Non-pigmented ciliary epithelial cell (primary cell): ENCODE measurements around the gene ZNF764.

Experiments used
- DNase-seq: peaks from one replicate; pipeline ENCODE4 v3.0.0-alpha.2; 2010; ENCODE audit warnings: low read depth

Gene ZNF764

GRCh38 chr16:30570636-30571444 is 12.7 kb upstream of the ZNF764 start:
- no peak for DNase-seq

DNA sequence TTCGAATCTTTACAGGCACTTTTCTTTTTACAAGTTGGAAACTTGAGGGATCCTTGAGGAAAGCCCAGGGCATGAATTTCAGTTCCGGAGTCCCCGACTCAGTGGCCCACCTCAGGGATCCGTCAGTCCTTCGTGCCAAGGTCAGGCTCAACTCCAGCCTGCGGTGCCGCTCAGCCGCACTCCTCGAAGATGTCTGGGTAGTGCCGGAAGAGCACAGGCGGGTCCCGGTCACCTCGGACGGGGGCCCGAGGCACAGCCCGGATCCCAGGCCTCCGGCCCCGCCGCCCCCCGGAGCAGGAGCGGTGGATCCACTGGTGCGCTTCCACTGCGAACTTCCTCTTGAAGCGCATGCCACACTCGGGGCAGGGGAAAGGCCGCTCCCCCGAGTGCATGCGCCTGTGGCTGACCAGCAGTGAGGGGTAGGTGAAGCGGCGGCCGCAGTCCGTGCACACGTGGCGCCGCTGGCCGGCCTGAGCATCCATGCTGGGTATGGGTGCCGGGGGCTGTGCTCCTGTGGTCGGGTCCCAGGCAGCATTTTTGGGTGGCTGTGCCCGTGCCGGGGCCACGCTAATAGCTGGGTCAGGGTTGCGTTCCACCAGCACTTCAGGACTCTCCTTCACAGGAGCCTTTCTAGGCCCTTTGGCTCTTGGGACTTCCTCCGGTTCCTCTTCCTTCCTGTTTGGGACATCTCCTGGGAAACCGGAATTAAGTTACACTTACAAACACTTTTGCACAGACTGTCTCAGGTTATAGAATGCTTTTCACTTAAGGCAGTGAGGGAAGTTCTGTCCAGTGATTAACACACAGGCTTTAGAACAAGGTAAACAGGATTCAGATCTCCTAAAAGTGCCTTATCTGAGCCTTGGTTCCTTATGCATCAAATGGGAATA is 11.8 kb upstream of the ZNF764 start:
- DNase-seq, result no peak

GRCh38 chr16:30569281-30569680 is 11.1 kb upstream of the ZNF764 start:
- DNase-seq, result no peak

DNA sequence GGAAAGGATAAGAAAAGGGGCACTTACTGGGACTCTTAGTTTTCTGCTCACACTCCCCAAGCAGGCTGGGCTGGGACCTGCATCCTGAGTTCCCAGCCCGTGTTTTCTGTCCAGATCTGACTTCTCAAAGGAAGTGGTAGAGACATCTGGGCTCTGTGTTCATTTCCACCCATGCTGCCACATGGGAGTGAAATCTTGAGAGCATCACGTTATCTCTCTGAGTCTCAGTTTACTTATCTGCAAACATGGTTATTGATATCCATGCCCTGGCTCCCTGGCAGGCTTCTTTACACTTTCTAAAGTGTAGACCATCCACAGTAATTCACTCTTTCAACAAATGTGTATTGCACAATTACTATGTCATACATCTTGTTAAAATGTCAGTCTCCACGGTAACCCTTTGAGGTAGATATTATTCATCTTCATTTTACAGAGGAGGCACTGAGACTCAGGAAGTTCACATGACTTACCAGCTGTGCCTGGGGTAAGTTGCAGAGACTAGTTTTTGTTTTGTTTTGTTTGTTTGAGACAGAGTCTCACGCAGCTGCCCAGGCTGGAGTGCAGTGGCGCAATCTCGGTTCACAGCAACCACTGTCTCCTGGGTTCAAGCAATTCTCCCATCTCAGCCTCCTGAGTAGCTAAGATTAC is 9.9 kb upstream of the ZNF764 start:
- no peak for DNase-seq

GRCh38 chr16:30567160-30567990 is 9.2 kb upstream of the ZNF764 start:
- no peak for DNase-seq

- no peak for DNase-seq
Observed at GRCh38 chr16:30566531-30566930, 8.4 kb upstream of the ZNF764 start.

- DNase-seq, result no peak
Observed at GRCh38 chr16:30565984-30566383, 7.8 kb upstream of the ZNF764 start.

DNA sequence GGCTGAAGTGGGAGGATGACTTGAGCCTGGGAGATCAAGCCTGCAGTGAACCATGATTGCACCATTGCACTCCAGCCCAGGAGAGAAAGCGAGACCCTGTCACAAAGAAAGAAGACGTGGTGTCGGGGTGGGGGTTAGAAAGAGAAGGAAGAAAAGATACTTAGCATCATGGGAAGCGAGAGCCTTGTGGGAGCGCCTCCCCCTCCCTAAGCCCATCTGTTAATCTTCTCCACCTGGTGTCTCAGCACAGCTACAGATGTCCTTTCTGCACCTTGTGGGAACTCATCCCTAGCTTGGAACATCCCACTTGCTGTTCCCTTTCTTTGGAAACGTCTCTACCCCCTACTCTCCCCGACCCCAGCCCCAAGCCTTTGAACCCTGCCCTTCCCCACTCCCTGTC is 7.4 kb upstream of the ZNF764 start:
- DNase-seq, result no peak

DNA sequence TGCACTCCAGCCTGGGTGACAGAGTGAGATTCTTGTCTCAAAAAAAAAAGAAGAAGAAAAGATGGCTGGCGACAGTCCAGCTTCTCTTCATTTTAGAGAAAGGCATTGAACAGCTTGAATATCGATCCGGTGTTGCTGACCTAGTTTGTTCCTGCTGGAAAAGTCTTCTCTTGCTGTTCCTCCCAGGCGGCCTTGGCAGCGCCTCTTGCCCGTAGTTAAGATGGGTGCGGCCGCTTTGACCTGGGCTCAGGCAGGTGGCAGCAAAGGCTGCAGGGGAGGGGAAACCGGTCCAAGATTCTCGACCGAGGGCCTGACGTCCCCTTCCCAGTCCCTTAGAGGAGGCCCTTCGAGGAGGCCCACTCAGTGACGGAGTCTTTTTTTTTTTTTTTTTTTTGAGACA is 3.8 kb upstream of the ZNF764 start:
- no peak for DNase-seq

DNA sequence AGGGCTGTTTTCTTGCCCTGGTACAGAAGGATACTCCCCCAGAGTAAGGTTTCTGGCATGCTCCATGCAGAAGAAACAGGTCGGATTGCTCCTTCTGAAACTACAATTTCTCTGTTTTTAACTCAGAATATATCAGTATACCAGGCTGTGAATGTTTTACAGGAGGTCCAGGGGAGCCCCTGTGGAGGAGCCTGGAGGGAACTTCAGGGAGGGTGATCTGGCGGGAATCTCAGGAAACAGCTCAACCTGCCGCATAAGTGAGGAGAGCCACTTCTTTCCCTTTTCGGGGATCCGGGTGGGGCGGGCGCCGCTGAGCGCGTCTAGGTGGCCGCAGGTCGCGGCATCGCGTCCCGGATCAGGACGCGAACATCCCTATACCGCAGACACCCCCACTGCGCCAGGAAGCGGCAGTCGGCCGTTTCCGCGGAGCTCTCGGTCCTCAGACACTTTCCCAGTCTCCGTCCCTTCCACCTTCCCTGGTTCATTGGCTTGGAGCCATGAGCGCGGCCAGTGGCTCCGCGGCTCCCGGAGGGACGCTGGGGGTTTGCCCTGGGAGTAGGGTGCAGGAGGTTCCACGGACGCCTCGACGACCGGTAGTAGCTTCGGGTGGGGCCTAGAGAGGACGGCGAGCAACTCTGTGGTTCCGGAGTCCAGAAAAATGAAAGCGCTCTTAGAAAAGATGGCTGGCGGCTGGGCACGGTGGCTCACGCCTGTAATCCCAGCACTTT is 3.1 kb upstream of the ZNF764 start:
- no peak for DNase-seq

GRCh38 chr16:30559690-30560089 is 1.5 kb upstream of the ZNF764 start:
- no peak for DNase-seq

DNA sequence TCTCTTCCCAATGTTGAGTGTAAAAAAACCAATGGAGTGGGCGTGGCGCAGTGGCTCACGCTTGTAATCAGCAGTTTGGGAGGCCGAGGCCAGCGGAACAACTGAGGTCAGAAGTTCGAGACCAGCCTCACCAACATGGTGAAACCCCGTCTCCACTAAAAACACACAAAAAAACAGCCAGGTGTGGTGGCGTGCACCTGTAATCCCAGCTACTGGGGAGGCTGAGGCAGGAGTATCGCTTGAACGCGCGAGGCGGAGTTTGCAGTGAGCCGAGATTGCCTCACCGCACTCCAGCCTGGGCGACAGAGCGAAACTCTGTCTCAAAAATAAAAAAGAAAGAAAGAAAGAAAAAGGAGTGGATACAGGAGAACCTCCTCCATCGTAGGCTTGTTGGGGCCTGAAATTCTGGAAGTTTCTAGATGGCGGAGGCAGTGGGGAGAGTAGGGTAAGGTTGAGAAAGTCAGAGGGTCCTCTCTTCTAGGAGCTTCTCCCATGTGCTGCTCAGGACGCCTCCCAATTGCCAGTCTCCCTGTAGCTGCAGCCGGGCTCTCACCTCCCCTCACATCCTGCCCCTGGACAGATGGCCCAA is 709 bp upstream of the ZNF764 start:
- no peak for DNase-seq

GRCh38 chr16:30557707-30557956 is 542 bp downstream of the ZNF764 start:
- no peak for DNase-seq

GRCh38 chr16:30556125-30556473 is 2.1 kb downstream of the ZNF764 start:
- no peak for DNase-seq

DNA sequence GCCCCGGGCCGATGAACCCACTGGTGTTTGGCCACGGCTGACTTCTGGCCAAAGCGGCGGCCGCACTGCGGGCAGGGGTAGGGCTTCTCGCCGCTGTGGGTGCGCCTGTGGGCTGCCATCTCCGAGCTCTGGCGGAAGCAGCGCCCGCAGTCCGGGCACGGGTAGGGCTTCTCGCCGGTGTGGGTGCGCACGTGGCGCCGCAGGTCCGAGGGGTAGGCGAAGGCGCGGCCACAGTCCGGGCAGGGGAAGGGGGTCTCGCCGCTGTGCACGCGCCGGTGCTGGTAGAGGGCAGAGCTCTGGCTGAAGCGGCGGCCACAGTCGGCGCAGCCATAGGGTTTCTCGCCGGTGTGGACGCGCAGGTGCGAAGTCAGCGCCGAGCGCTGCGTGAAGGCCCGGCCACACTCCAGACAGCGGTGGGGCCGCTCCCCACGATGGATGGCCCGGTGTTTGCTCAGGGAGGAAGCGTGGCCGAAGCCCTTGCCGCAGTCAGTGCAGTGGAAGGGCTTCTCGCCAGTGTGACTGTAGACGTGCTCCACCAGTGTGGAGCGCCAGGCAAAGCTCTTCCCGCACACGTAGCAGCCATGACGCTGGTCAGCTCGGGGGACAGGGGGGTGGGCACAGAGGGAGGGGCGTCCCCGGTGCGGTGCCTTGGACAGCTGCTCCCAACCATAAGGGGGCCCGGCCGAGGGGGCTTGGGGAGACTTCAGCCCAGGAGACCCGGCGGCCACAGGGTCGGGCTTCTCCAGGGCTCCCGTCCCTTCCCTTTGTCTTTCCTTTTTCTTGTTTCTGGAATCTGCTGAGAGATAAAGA is 2.7 kb downstream of the ZNF764 start:
- DNase-seq, result no peak

DNA sequence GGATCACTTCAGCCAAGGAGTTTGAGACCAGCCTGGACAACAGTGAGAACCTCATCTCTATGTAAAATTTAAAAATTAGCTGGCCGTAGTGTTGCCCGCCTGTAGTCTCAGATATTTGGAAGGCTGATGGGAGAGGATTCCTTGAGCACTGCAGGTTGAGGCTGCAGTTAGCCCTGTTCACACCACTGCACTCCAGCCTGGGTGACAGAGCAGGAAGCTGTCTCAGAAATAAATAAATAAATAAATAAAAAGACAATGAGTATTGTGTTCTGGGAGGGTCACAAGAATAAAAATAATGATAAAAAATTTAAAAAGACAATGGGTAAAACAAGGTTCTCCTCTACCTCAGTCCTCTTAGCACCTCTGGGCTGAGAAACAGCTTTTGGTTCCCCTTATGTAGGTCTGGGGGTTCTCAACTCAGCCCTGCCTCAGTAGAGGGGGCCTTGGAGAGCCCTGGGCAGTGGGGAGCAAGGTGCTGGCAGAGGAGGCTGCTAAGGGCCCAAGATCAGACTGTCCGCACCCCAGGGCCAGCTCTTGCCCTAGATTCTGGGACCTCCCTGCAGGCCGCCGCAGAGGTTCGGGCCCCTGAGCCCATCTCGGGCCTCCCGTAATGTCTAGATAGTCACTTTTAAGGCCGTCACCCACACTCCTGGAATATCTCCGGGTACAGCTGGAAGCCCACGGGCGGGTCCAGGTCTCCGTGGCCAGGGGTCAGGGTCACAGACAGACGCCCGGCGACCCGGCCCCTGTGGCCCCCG is 3.4 kb downstream of the ZNF764 start:
- DNase-seq, result no peak

- no peak for DNase-seq
Observed at GRCh38 chr16:30553393-30553899, 4.7 kb downstream of the ZNF764 start.

- no peak for DNase-seq
Observed at GRCh38 chr16:30552956-30553355, 5.2 kb downstream of the ZNF764 start.

GRCh38 chr16:30551781-30552180 is 6.4 kb downstream of the ZNF764 start:
- no peak for DNase-seq
